Cardiac muscle cell (in vitro differentiated cells and primary cell): Measurements from ENCODE around the gene PEMT. TPM values are rescaled to one million over a fixed set of nuclear protein-coding genes. Genes with fewer than 3 reads are reported as not detected.

Experiments
- DNase-seq, 2 donors: peaks; one replicate each; pipeline versions ENCODE4 v3.0.0 to v3.0.0-alpha.2; 2010 to 2017; ENCODE audit warnings: low read depth in 1 of 2, low spot score in 1 of 2
- H3K27ac ChIP-seq: fragments of 200-600 bp; sonication (generic); 2 replicates; pipeline ENCODE4 v1.5.1; 2016
- H3K27me3 ChIP-seq: fragments of 200-600 bp; sonication (generic); 2 replicates; pipeline ENCODE4 v1.6.0; 2016; ENCODE audit warnings: control low read depth
- H3K36me3 ChIP-seq: fragments of 200-600 bp; sonication (generic); 2 replicates; pipeline ENCODE4 v1.5.1; 2016; ENCODE audit warnings: control low read depth
- H3K4me1 ChIP-seq: fragments of 200-600 bp; sonication (generic); 2 replicates; pipeline ENCODE4 v1.8.1; 2017; ENCODE audit warnings: low read depth, mild to moderate bottlenecking, mixed run types
- H3K4me3 ChIP-seq: fragments of 200-600 bp; sonication (generic); 2 replicates; pipeline ENCODE4 v1.5.1; 2016; ENCODE audit warnings: mild to moderate bottlenecking
- H3K9me3 ChIP-seq: fragments of 200-600 bp; sonication (generic); 2 replicates; pipeline ENCODE4 v1.5.1; 2017; ENCODE audit warnings: low read depth, mild to moderate bottlenecking, control low read depth
- polyA plus RNA-seq: library from polyadenylated mRNA; unstranded; fragments of >200 nt; fragmentation: Nextera tagmentation; extraction: Ambion mirVana; gene quantifications from 2 replicates; pipeline ENCODE4 v1.2.1, GENCODE V29; 2016
- total RNA-seq: library from RNA; depleted of rRNA; stranded (reverse); fragments of >200 nt; gene quantifications from 2 replicates; pipeline ENCODE4 v1.2.3, GENCODE V29; 2016
- TF ChIP-seq, protein P1 (sequence below): IDR thresholded peaks from 2 replicates; pipeline ENCODE4 v1.5.1; 2012; ENCODE audit warnings: low read depth, mild to moderate bottlenecking, low read length

The PEMT gene
- total and polyA plus RNA-seq, 2 experiments from 2014 or later = 126 to 135 TPM

DNA sequence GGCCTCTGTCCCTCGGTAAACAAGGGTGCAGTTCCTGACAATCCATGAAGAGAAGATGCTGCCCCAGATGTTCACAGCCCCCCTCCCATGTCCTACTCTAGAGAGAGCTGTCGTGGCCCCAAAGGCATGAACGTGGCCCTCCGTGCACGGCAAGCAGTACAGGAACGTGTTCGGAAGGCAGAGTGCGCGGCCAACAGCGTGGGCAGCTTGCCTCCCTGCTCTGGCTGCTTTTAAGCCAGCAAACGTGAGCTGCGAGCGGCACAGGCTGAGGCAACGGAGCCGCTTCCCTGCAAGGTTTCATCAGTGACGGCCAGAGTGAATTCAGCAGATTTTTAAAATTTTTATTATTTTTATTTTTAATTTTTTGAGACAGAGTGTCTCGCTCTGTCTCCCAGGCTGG lies 37.2 kb downstream of the PEMT start:
- Histone ChIP-seq H3K9me3 (no peaks in the 10 kb centered on the region), H3K4me3 (no peak overlapping the region), H3K27ac (peak overlapping the region; percentile 93), H3K4me1 (peaks cover 46% of the 10 kb centered on the region), H3K27me3 (no peaks in the 10 kb centered on the region), H3K36me3 (no peaks in the 10 kb centered on the region)
- no peak for DNase-seq
- TF ChIP-seq, protein P1, sequence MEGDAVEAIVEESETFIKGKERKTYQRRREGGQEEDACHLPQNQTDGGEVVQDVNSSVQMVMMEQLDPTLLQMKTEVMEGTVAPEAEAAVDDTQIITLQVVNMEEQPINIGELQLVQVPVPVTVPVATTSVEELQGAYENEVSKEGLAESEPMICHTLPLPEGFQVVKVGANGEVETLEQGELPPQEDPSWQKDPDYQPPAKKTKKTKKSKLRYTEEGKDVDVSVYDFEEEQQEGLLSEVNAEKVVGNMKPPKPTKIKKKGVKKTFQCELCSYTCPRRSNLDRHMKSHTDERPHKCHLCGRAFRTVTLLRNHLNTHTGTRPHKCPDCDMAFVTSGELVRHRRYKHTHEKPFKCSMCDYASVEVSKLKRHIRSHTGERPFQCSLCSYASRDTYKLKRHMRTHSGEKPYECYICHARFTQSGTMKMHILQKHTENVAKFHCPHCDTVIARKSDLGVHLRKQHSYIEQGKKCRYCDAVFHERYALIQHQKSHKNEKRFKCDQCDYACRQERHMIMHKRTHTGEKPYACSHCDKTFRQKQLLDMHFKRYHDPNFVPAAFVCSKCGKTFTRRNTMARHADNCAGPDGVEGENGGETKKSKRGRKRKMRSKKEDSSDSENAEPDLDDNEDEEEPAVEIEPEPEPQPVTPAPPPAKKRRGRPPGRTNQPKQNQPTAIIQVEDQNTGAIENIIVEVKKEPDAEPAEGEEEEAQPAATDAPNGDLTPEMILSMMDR = no peak

DNA sequence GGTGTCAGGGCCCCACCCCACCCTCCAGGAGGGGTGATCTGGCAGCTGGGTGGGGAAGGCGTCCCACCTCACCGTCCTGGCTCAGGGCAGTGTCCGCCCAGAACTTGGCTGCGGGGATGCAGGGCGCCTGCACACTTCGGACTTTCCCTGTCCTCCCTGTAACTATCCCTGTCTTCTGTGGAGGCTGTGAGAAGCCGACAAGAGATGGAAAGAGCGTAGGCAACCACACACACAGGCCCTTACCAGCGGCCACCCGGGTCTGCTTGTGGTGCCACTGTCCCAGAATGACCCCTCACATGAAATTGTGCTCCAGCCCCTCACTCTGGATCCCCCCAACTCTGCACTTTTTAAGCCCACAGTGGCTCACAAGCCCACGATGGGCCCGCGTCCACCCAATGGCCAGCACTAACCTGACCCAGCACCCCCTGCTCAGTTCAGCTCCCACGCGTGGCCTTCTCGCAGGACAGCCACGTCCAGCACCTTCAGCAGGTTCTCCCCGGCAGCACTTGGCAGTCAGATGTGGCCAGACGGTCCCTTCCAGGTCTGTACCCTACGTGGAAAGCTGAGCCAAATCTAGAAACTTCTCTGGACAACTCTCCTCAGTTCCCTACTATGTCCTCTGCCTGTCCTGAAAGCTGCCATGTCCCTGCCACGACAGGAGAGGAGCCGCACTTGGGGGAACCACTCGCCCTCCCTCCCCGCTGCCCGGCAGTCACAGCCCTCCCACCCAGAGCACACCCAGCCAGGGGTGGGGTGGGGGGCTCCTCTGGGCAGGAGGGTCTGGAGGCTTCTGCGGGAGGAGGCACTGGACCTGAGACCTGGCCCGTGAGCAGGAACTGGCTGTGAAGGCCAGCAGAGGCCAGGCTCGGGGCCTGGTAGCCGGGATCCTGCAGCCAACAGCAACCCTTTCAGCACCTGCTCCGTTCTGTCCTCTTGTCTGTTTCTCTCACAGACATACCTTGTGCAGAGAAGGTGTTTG lies 38.0 kb downstream of the PEMT start:
- Histone ChIP-seq H3K4me1 (peaks cover 48% of the 10 kb centered on the region), H3K36me3 (no peaks in the 10 kb centered on the region), H3K27me3 (no peaks in the 10 kb centered on the region), H3K9me3 (no peaks in the 10 kb centered on the region), H3K4me3 (no peak overlapping the region), H3K27ac (peak overlapping the region; percentile 93)
- TF ChIP-seq, protein P1 = no peak
- DNase-seq = no peak

DNA sequence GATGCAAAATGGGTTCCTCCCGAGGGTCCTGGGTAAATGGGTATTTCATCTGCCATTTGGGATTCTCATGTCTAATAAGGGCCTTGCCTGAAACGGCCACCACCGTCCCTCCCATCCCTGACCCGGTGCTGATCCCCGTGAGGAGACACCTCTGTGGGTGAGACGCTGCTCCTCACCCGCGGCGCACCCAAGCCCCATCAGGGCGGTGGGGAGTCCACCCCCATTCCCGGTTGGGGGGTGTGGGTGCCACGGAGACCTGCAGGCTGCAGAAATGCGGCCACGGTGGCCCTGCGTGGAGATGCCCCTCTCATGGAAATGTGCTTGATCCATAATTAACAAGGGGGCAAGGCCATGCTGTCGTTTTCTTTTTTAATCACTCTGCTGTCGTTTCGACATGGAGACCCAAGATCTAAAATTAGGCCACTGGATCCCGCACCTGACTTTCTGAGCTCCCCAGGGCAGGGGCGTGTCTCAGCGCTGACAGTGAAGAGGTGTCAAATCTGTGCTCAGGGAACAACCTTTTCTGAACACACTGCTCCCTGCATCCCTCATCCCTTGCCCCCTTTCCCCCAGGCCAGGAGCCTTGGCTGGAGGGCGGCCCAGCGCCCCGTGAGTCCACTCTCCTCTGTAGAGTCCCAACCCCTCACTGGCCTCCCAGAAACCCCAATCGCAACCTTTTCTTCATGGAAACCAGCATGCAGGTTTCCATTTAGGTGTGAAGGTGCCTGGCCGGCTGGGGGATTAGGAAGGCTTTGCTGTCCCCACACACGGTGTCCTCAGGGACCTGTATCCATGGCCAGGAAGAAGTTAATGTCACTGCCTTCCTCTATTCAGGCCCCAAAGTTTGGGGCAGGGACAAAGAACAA lies 38.9 kb downstream of the PEMT start:
- no peaks in the 10 kb centered on the region for H3K9me3 ChIP-seq
- no peaks in the 10 kb centered on the region for H3K36me3 ChIP-seq
- DNase-seq = no peak
- peaks cover 57% of the 10 kb centered on the region for H3K4me1 ChIP-seq
- H3K27ac ChIP-seq = peak overlapping the region; percentile 93
- no peak overlapping the region for H3K4me3 ChIP-seq
- H3K27me3 ChIP-seq = no peaks in the 10 kb centered on the region
- TF ChIP-seq, protein P1 = no peak

GRCh38 chr17:17551361-17551760 lies 40.1 kb downstream of the PEMT start:
- H3K4me3 ChIP-seq = no peak overlapping the region
- H3K4me1 ChIP-seq = peaks cover 68% of the 10 kb centered on the region
- H3K27me3 ChIP-seq = no peaks in the 10 kb centered on the region
- H3K27ac ChIP-seq = peak overlapping the region; percentile 93
- TF ChIP-seq, protein P1 = no peak
- peak; percentile 22 to 94 for DNase-seq
- no peaks in the 10 kb centered on the region for H3K36me3 ChIP-seq
- no peaks in the 10 kb centered on the region for H3K9me3 ChIP-seq

- H3K4me1 ChIP-seq = peaks cover 73% of the 10 kb centered on the region
Measured at GRCh38 chr17:17549732-17550366, 41.7 kb downstream of the PEMT start.

More at GRCh38 chr17:17549732-17550366, 41.7 kb downstream of the PEMT start:
- Histone ChIP-seq H3K9me3 (no peaks in the 10 kb centered on the region), H3K27me3 (no peaks in the 10 kb centered on the region), H3K36me3 (no peaks in the 10 kb centered on the region), H3K4me3 (no peak overlapping the region), H3K27ac (peak overlapping the region; percentile 93)
- TF ChIP-seq, protein P1 = no peak
- no peak for DNase-seq
